Trophoblast cell (in vitro differentiated cells and primary cell): Measurements from ENCODE around the gene LRRN4.

Experiments
- DNase-seq, 2 donors: peaks; one replicate each; pipeline ENCODE4 v3.0.0-alpha.2; 2016
- H2AFZ ChIP-seq: 2 replicates; pipeline ENCODE4 v1.6.1; 2013; ENCODE audit warnings: low read length, moderate library complexity, mild to moderate bottlenecking; ENCODE audit not compliant: insufficient read depth, poor library complexity
- H2AK5ac ChIP-seq: 2 replicates; pipeline ENCODE4 v1.6.1; 2013; ENCODE audit warnings: mild to moderate bottlenecking, low read length
- H2BK120ac ChIP-seq: 2 replicates; pipeline ENCODE4 v1.6.1; 2013; ENCODE audit warnings: low read length, mild to moderate bottlenecking, moderate library complexity; ENCODE audit not compliant: insufficient read depth, poor library complexity
- H2BK12ac ChIP-seq: 2 replicates; pipeline ENCODE4 v1.6.1; 2013; ENCODE audit warnings: mild to moderate bottlenecking, low read length, moderate library complexity
- H2BK5ac ChIP-seq: 2 replicates; pipeline ENCODE4 v1.6.1; 2013; ENCODE audit warnings: low read length, low read depth, moderate library complexity, mild to moderate bottlenecking; ENCODE audit not compliant: poor library complexity
- H3K14ac ChIP-seq: 2 replicates; pipeline ENCODE4 v1.6.1; 2013; ENCODE audit warnings: mild to moderate bottlenecking, low read length
- H3K18ac ChIP-seq: 2 replicates; pipeline ENCODE4 v1.6.1; 2013; ENCODE audit warnings: mild to moderate bottlenecking, low read length
- H3K23ac ChIP-seq: 2 replicates; pipeline ENCODE4 v1.6.1; 2013; ENCODE audit warnings: low read length
- H3K27ac ChIP-seq: 2 replicates; pipeline ENCODE4 v1.5.1; 2013; ENCODE audit warnings: low read depth, mild to moderate bottlenecking, inconsistent platforms, low read length, moderate library complexity
- H3K27me3 ChIP-seq: 2 replicates; pipeline ENCODE4 v1.6.1; 2013; ENCODE audit warnings: inconsistent platforms, mild to moderate bottlenecking, low read length, moderate library complexity; ENCODE audit not compliant: insufficient read depth
- H3K36me3 ChIP-seq, 2 experiments: 1 replicate in 1 of 2; 2 replicates in 1 of 2; pipeline ENCODE4 v1.6.1; 2013; ENCODE audit warnings: low read length in 2 of 2, mild to moderate bottlenecking in 2 of 2, moderate library complexity in 1 of 2; ENCODE audit not compliant: insufficient read depth in 2 of 2, control insufficient read depth in 1 of 2
- H3K4ac ChIP-seq: 2 replicates; pipeline ENCODE4 v1.6.1; 2013; ENCODE audit warnings: low read depth, mild to moderate bottlenecking, low read length, moderate library complexity
- H3K4me1 ChIP-seq, 2 experiments: 1 replicate in 1 of 2; 2 replicates in 1 of 2; pipeline ENCODE4 v1.6.1; 2013; ENCODE audit warnings: low read length in 2 of 2, mild to moderate bottlenecking in 2 of 2, moderate library complexity in 1 of 2; ENCODE audit not compliant: insufficient read depth in 2 of 2, control insufficient read depth in 1 of 2
- H3K4me2 ChIP-seq: 2 replicates; pipeline ENCODE4 v1.6.1; 2013; ENCODE audit warnings: inconsistent platforms, mild to moderate bottlenecking, low read length, moderate library complexity
- H3K4me3 ChIP-seq: 2 replicates; pipeline ENCODE4 v1.5.1; 2013; ENCODE audit warnings: mild to moderate bottlenecking, low read depth, low read length, inconsistent platforms
- H3K79me1 ChIP-seq: one replicate; pipeline ENCODE4 v1.6.1; 2013; ENCODE audit warnings: low read length
- H3K79me2 ChIP-seq: 2 replicates; pipeline ENCODE4 v1.6.1; 2013; ENCODE audit warnings: low read length, mild to moderate bottlenecking; ENCODE audit not compliant: control insufficient read depth, insufficient read depth, poor library complexity
- H3K9ac ChIP-seq: 2 replicates; pipeline ENCODE4 v1.6.1; 2013; ENCODE audit warnings: mild to moderate bottlenecking, low read length
- H3K9me3 ChIP-seq: 2 replicates; pipeline ENCODE4 v1.6.1; 2013; ENCODE audit warnings: low read depth, mild to moderate bottlenecking, control low read depth, inconsistent platforms, low read length; ENCODE audit not compliant: insufficient read depth
- H4K12ac ChIP-seq: 2 replicates; pipeline ENCODE4 v1.6.1; 2013; ENCODE audit warnings: low read depth, mild to moderate bottlenecking, low read length, moderate library complexity
- H4K8ac ChIP-seq: 2 replicates; pipeline ENCODE4 v1.6.1; 2013; ENCODE audit warnings: low read depth, mild to moderate bottlenecking, low read length, moderate library complexity
- H4K91ac ChIP-seq: one replicate; pipeline ENCODE4 v1.6.1; 2013; ENCODE audit warnings: low read depth, mild to moderate bottlenecking, low read length, moderate library complexity
- WGBS: extraction: QIAGEN DNeasy Blood & Tissue Kit; methylation state at CpG from one replicate; pipeline ENCODE4 v1.1.7; 2013; ENCODE audit warnings: missing lambda C conversion rate; ENCODE audit not compliant: insufficient read length, insufficient coverage; ENCODE audit errors: extremely low coverage; 5-methylcytosine and 5-hydroxymethylcytosine counted together

Gene LRRN4

GRCh38 chr20:6029538-6029937 lies 24.3 kb downstream of the LRRN4 start:
- no peak overlapping the region for H3K14ac ChIP-seq
- no peak overlapping the region for H2BK120ac ChIP-seq
- H3K9me3 ChIP-seq, result no peaks in the 10 kb centered on the region
- H4K91ac ChIP-seq, result no peak overlapping the region
- no peaks in the 10 kb centered on the region for H3K79me1 ChIP-seq
- H3K4me1 ChIP-seq, result no peaks in the 10 kb centered on the region
- H3K36me3 ChIP-seq, result peaks cover 4 to 11% of the 10 kb centered on the region in 2 experiments
- no peak overlapping the region for H2AK5ac ChIP-seq
- no peak overlapping the region for H2BK5ac ChIP-seq
- H4K8ac ChIP-seq, result no peak overlapping the region
- H3K18ac ChIP-seq, result no peak overlapping the region
- no peak overlapping the region for H3K4me2 ChIP-seq
- no peak for DNase-seq
- H3K4ac ChIP-seq, result no peak overlapping the region
- no peaks in the 10 kb centered on the region for H3K27me3 ChIP-seq
- no peak overlapping the region for H2AFZ ChIP-seq
- no peak overlapping the region for H3K9ac ChIP-seq
- H4K12ac ChIP-seq, result no peak overlapping the region
- WGBS, result no CpG with 5 or more reads among the region's 6 CpGs
- H2BK12ac ChIP-seq, result no peak overlapping the region
- H3K23ac ChIP-seq, result no peak overlapping the region
- no peak overlapping the region for H3K4me3 ChIP-seq
- no peak overlapping the region for H3K27ac ChIP-seq
- H3K79me2 ChIP-seq, result no peaks in the 10 kb centered on the region

- Histone ChIP-seq H3K79me1 (no peaks in the 10 kb centered on the region), H2AFZ (no peak overlapping the region), H2BK12ac (no peak overlapping the region), H3K27ac (no peak overlapping the region), H3K36me3 (peaks cover 7 to 16% of the 10 kb centered on the region in 2 experiments), H3K4me3 (no peak overlapping the region), H2AK5ac (no peak overlapping the region), H4K8ac (no peak overlapping the region), H3K9me3 (no peaks in the 10 kb centered on the region), H2BK120ac (no peak overlapping the region), H3K4me2 (no peak overlapping the region), H3K4ac (no peak overlapping the region), H3K4me1 (no peaks in the 10 kb centered on the region), H3K18ac (no peak overlapping the region), H3K23ac (no peak overlapping the region), H3K14ac (no peak overlapping the region), H3K9ac (no peak overlapping the region), H3K27me3 (no peaks in the 10 kb centered on the region), H2BK5ac (no peak overlapping the region), H4K91ac (no peak overlapping the region), H3K79me2 (no peaks in the 10 kb centered on the region), H4K12ac (no peak overlapping the region)
- no peak for DNase-seq
These were observed 25.0 kb downstream of the LRRN4 start for GRCh38 chr20:6028818-6029217.

- Histone ChIP-seq H2AFZ (no peak overlapping the region), H4K91ac (no peak overlapping the region), H3K23ac (no peak overlapping the region), H3K4me1 (no peaks in the 10 kb centered on the region), H2BK120ac (no peak overlapping the region), H3K36me3 (peaks cover 8 to 14% of the 10 kb centered on the region in 2 experiments), H3K18ac (no peak overlapping the region), H3K4me2 (no peak overlapping the region), H3K9ac (no peak overlapping the region), H3K4me3 (no peak overlapping the region), H3K4ac (no peak overlapping the region), H3K27me3 (no peaks in the 10 kb centered on the region), H3K79me2 (no peaks in the 10 kb centered on the region), H2AK5ac (no peak overlapping the region), H2BK12ac (no peak overlapping the region), H3K14ac (no peak overlapping the region), H2BK5ac (no peak overlapping the region), H3K27ac (no peak overlapping the region), H3K79me1 (no peaks in the 10 kb centered on the region), H4K12ac (no peak overlapping the region), H3K9me3 (no peaks in the 10 kb centered on the region), H4K8ac (no peak overlapping the region)
- no CpG with 5 or more reads among the region's 3 CpGs for WGBS
- no peak for DNase-seq
These were observed 27.8 kb downstream of the LRRN4 start for GRCh38 chr20:6026051-6026450.

- no peaks in the 10 kb centered on the region for H3K27me3 ChIP-seq
- H2AFZ ChIP-seq, result no peak overlapping the region
These were observed 29.1 kb downstream of the LRRN4 start for GRCh38 chr20:6024768-6025167.

More at GRCh38 chr20:6024768-6025167, 29.1 kb downstream of the LRRN4 start:
- Histone ChIP-seq H3K18ac (no peak overlapping the region), H2BK120ac (no peak overlapping the region), H2BK5ac (no peak overlapping the region), H2BK12ac (no peak overlapping the region), H4K12ac (no peak overlapping the region), H3K79me2 (no peaks in the 10 kb centered on the region), H4K8ac (no peak overlapping the region), H3K14ac (no peak overlapping the region), H3K9ac (no peak overlapping the region), H3K9me3 (no peaks in the 10 kb centered on the region), H3K4ac (no peak overlapping the region), H4K91ac (no peak overlapping the region), H3K4me3 (no peak overlapping the region), H3K4me2 (no peak overlapping the region), H3K79me1 (no peaks in the 10 kb centered on the region), H3K27ac (no peak overlapping the region), H3K23ac (no peak overlapping the region), H2AK5ac (no peak overlapping the region), H3K4me1 (no peaks in the 10 kb centered on the region), H3K36me3 (peaks cover 8 to 14% of the 10 kb centered on the region in 2 experiments)
- no CpG with 5 or more reads among the region's 1 CpG for WGBS
- DNase-seq, result no peak
